ENCODE data around the gene MAP2K5.

DNA sequence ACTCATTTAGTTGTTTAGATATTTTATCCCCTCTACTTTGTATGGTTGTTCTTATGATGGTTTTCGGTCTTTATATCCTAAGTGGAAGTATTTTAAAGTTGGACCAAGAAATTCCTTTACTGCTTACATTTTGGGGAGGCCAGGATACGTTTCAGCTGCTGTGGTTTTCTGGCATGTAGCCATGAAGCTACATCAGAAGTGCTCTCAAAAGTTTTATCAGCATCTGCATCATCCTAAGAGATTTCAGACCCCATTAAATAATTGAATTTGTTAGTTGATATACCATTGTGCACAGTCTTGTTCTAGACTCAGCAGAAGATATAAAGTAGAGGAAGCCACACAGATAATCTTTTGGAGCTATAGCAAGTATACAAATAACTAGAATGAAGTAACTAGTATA lies 232.7 kb downstream of the MAP2K5 start:
- TF ChIP-seq, protein P1, sequence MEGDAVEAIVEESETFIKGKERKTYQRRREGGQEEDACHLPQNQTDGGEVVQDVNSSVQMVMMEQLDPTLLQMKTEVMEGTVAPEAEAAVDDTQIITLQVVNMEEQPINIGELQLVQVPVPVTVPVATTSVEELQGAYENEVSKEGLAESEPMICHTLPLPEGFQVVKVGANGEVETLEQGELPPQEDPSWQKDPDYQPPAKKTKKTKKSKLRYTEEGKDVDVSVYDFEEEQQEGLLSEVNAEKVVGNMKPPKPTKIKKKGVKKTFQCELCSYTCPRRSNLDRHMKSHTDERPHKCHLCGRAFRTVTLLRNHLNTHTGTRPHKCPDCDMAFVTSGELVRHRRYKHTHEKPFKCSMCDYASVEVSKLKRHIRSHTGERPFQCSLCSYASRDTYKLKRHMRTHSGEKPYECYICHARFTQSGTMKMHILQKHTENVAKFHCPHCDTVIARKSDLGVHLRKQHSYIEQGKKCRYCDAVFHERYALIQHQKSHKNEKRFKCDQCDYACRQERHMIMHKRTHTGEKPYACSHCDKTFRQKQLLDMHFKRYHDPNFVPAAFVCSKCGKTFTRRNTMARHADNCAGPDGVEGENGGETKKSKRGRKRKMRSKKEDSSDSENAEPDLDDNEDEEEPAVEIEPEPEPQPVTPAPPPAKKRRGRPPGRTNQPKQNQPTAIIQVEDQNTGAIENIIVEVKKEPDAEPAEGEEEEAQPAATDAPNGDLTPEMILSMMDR (IDR thresholded peaks at IDR 0.05; ENCODE audit: low read depth, low read length), result no peak
- TF ChIP-seq POLR2A (IDR thresholded peaks at IDR 0.05; ENCODE audit: extremely low read depth, insufficient read length) (no peak), MYC (IDR thresholded peaks at IDR 0.05; ENCODE audit: low read depth, low read length) (no peak)
- TF ChIP-seq, protein P2, sequence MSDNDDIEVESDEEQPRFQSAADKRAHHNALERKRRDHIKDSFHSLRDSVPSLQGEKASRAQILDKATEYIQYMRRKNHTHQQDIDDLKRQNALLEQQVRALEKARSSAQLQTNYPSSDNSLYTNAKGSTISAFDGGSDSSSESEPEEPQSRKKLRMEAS (IDR thresholded peaks at IDR 0.05; ENCODE audit: low read depth, low read length), result no peak
